ENCODE results near the gene DBF4B.

- TF ChIP-seq CTCF (IDR thresholded peaks at IDR 0.05), result no peak
- no peak for TF ChIP-seq POLR2A (IDR thresholded peaks at IDR 0.05)
These were observed 34.6 kb upstream of the DBF4B start for GRCh38 chr17:44673893-44674292.

Data from esophagus squamous epithelium (tissue), 4 donors.